Activated CD8-positive, alpha-beta memory T cell treated with anti-CD3 and anti-CD28 coated beads for 48 hours (primary cell): ENCODE measurements around the gene CDK16.

ENCODE experiments used
- DNase-seq, 3 experiments: peaks; one replicate each; pipeline ENCODE4 v3.0.0-alpha.2; 2020; ENCODE audit warnings: low read depth in 2 of 3, low spot score in 2 of 3

Gene CDK16

DNA sequence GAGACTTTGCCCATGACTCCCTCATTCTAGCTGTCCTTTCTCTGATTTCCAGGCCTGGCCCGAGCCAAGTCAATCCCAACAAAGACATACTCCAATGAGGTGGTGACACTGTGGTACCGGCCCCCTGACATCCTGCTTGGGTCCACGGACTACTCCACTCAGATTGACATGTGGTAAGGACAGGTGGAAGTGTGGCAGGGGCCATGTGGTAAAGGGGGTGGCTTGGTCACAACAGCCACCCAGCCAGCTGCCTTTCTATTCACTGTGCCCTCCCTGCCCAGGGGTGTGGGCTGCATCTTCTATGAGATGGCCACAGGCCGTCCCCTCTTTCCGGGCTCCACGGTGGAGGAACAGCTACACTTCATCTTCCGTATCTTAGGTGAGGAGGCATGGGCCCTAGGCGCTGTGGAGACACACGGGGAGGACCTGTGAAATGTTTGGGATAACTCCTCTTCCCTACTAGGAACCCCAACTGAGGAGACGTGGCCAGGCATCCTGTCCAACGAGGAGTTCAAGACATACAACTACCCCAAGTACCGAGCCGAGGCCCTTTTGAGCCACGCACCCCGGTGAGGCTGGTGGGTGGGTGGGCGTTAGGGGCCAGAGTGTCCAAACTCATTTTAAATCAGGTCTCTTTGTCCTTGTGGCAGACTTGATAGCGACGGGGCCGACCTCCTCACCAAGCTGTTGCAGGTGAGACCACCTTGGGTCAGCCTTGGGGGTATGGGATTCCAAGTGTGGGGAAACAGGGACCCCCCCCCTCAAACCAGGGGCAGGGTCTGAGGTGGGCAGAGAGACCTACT, 8.3 kb downstream of the CDK16 start:
- no peak for DNase-seq

DNA sequence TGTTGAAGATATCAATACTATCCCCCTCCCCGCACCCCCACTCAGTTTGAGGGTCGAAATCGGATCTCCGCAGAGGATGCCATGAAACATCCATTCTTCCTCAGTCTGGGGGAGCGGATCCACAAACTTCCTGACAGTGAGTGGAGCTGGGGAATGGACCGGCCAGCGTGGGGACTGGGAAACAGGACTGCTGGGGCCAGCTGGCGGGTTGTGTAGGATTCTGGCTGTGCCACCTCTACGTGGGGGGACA, 8.8 kb downstream of the CDK16 start:
- no peak for DNase-seq

DNA sequence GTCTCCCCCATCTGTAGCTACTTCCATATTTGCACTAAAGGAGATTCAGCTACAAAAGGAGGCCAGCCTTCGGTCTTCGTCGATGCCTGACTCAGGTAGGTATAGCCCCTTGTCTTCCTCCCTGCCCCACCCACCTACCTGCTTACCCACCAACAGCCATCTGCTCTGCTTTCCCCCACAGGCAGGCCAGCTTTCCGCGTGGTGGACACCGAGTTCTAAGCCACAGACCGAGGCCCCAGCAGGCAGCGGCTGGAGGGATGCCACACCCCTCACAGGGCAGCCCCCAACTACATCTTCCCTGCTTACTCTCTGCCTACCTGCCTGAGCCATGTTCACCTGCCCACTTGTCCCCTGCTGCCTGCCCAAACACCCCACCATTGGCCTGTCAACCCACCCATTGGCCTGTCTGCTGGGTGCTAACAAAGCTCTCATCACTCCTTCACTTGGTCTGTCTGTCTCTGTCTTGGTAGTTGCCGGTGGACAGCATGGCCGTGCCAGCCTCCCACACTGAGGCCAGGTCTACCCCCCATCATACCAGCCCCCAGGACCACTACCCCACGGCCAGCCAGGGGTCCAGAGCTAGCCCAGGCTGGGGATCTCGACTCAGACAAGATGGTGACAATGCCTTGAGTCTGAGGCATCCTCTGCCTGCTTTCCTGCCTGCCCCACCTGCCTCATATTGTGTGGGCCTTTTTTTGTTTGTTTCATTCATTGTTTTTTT, 10.2 kb downstream of the CDK16 start:
- no peak for DNase-seq

DNA sequence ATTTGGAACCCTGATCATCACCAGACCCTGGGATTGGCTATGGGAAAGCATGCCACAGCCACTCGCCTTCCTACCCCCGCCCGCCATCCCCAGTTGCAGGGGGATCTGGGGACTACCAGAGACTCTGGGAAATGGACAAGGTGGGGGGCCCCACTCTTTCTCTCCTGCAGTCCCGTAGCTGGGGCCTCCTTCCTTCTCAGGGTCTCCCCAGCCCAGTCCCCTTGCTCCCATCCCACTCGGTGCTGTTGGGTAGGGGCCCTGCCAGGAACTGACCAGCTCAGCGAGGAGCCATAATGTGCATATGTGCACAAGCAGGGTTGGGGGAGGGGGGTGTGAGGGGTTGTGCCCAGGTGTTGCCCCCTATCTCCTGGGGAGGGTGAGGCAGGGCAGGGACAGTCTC, 10.9 kb downstream of the CDK16 start:
- DNase-seq, result no peak

DNA sequence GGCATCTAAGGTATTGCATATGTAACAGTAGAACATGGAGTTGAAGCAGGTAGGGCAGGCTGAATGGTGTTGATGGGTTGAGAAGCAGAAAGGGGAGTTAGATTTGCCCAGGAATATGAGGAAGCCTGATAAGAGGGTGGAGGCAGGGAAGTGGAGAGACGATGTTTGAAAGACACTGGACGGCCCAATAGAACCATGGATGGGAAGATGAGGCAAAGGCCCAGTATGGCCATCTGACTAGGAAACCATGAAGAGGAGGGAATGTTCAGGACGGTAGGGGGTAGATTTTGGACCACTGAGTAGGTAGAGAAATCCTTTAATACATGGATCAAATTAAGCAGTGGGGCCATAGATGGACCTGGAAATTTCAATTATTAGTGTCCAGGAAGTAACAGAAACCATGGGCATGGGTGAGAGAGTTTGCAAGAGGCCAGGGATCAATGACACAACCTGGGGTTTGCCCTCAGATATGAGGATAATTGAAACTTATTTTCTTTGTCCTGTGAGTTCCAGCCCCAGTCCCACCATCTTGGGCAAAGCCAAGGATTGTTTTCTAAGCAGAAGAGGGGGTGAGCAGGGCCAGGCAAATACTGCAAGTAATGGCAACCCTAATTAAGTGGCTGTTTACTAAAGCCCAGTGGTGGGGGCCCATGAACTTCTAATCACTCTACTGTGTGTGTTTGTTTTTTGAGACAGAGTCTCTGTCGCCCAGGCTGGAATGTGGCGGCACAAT, 11.8 kb downstream of the CDK16 start:
- DNase-seq, result no peak

DNA sequence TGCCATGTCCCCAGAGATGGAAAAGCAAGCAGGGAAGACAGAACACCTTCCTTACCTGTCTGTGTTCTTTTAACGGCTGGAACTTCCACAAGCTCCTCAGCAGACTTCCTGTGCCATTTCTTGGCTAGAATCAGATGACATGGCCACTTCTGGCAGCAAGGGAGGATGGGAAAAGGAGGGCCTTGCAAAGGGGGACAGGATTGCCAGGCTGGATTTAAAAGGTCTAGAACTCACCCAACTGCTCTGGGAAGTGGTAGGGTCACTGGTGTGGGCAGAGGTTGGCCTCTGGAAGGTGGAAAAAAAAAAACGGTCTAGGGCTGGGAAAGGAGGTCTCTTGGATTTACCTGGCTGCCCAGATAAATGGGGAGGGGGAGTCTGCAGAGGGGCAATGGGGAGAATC, 12.7 kb downstream of the CDK16 start:
- no peak for DNase-seq

DNA sequence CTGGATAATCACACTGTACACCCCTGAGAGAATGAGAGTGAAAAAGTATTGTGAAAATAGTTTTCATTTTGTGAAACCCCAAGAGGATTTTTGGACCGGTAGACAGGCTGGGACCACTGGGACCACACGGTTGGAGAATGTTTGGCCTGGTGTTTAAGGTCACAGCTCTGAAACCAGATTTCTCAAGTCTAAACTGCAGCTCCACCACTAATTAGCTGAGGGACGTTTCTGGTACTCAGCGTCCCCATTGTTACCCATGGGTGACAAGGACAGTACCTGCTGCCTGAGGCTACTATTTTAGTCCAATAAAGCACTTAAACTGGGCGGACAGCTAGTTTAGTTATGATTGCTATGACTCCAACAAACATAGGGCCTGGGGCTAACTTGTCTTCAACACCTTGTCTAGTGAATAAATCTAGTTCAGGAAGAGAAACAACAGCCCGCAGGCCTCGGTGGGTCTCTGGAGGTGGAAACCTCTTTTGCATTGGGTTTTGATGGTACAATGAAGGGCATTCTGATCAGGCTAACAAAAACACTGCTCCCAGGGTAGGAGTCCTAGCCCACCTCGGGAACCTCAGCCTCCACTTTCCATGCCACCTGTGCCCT, 13.8 kb downstream of the CDK16 start:
- DNase-seq, result no peak

DNA sequence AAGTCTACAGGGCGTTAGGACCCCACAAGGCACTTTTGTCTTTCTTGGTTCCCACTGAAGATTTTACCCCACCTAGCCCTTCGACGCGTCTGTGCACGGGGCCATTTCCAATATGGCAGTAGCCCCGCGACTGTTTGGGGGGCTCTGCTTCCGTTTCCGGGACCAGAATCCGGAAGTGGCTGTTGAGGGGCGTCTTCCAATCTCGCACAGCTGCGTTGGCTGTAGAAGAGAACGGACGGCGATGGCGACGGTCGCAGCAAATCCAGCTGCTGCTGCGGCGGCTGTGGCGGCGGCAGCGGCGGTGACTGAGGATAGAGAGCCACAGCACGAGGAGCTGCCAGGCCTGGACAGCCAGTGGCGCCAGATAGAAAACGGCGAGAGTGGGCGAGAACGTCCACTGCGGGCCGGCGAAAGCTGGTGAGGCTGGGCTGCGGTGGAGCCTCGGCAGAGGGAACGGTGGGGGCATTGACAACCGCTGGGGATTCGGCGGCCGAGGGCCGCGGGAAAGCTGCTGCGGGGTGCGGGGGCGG, 14.4 kb downstream of the CDK16 start, which contains the start of gene USP11:
Gene USP11 (plus strand): TSS at position 207 of the 530 bp plus-strand sequence. CDS start 35 bp downstream, at position 242.
- no peak for DNase-seq

DNA sequence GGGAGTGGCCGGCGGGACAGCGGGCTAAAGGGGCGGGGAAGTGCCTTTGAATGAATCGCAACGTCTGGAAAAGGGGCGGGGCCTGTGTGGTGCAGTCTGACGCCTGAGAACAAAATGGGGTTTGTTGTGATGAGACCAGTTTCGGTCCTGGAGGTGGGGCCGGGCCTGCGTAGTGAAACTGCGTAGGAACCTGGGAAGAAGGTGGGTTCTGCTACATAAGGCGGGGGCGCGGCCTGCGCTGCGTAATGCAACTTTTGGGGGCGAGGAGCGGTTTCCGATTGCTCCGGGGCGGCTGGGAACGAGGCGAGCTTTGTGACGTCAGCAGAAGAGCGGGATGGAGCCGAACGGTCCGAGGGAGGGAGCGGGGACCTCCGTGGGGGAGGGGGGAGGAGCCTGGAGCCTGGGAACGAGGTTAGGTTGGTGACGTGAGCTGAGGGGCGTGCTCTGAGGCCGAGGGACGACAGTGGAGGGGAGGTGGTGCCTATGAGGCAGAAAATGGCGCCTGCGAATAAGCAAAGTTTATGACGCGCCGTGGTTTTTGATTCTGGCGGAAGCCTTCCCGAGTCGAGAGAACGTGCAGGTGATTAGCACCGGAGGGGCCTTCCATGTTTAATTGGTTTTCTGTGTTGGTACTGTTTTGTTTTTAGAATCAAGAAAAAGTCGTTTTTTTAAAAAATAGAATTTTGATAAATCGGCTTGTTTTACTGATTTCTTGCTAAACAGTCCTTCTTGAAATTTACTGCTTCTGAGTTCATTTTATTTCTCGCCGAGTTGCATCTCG, 15.0 kb downstream of the CDK16 start:
- DNase-seq, result peak; percentile 61 to 86 (median 72)

DNA sequence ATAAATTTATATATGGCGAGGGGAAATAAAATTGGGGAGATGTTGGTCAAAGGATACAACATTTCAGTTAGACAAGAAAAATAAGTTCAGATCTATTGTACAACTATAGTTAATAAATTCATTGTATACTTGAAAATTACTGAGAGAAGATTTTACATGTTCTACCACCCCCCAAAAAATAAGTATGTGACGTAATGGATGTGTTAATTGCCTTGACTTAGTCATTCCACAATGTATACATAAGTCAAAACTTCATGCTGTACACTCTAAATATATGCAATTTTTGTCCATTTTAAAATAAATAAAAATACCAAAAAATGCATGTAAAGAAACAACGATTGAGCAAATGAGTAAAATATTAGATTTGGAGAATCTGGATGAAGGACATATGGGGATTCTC, 16.1 kb downstream of the CDK16 start:
- DNase-seq, result no peak

DNA sequence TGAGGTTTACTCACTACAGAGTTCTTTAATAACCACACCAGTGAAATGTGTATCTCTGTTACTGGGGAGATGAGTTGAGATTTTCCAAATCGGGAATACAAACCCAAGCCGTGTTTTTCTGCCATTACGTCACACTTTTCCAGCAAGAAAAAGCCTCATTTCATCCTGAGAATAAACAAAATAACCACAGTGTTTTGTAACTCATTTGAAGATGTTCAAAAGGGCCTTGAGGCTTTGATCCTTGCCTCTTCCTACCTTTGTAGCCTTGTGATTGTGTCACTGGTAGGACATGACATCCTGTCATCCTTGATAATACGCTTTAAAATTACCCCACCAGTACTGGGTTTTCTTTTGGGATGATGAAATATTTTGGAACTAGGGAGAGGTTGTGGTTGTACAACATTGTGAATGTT, 17.2 kb downstream of the CDK16 start:
- DNase-seq, result no peak

DNA sequence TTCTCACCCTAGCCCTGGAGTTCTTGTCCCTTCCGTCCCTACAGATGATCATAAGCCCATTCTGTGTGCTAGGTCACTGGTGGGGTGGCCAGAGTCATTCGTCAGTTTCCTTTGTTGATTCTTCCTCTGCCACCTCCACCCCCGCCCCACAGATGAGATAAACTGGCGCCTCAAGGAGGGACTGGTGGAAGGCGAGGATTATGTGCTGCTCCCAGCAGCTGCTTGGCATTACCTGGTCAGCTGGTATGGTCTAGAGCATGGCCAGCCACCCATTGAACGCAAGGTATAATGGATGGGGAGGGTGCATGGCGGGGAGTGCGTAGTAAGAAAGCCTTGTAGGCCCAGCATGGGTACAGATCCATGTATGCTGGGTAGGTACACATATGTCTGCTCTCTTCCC, 20.7 kb downstream of the CDK16 start:
- no peak for DNase-seq

DNA sequence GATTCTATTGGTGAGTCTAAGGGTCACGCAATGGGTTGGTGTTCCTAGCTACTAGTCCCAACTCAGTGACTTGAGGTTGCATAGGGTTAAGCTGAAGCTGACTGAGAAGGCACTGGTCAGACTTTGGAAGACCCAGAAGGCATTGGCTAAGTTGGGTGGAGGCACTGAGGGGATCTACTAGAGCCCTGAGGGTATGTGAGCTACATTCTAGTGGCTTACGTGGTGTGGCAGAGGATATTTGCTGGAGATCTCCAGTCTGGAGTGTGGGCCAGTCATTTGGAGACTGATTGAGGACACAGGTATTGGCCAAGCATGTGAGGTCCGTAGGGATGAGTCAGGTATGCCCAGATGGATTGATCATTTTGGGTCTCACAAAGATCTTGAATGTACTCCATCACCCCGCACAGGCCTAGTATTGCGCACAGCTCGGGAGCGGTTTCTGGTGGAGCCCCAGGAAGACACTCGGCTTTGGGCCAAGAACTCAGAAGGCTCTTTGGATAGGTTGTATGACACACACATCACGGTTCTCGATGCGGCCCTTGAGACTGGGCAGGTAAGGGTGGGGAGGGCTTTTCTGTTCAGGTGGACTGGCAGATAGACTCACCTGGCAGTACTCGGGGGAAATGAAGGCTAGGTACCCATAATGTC, 21.5 kb downstream of the CDK16 start:
- no peak for DNase-seq

DNA sequence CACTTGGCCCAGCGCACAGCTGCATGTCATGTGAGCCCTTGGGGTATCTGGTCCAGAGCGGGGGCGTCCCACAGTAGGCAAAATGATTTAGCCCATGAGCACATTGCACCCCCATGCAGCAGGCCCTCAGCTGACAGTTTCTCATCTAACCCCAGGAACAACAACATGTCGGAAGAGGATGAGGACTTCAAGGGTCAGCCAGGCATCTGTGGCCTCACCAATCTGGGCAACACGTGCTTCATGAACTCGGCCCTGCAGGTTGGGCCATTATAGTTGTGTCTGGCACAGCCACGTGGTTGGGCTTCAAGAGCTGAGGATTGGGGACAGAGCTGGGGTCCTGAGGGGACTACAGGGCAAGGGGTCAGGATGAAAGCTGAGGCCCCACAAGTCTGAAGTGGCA, 22.1 kb downstream of the CDK16 start:
- no peak for DNase-seq

DNA sequence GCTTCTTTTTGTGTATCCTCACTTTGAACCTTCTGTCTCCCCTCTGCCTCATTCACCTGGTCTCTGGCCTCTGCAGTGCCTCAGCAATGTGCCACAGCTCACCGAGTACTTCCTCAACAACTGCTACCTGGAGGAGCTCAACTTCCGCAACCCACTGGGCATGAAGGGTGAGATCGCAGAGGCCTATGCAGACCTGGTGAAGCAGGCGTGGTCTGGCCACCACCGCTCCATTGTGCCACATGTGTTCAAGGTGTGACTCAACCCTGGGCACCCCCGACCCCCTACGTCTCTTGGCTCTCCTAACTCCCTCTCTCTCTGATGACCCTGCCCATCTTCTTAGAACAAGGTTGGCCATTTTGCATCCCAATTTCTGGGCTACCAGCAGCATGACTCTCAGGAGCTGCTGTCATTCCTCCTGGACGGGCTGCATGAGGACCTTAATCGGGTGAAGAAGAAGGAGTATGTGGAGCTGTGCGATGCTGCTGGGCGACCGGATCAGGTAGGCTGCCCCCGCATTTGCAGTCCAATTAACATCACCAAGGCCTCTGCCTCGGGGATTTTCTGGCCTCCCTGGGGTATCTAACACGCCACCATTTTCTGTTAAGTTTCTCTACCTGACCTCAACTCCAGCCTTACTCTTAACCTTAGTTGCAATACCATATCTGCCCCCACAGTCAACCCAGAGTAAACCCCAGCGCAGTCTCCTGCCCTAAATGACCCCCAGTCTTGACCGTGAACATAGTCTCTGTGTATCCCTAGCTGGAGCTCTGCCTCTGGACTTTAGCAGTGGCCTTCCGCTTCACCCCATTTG, 22.9 kb downstream of the CDK16 start:
- DNase-seq, result no peak

DNA sequence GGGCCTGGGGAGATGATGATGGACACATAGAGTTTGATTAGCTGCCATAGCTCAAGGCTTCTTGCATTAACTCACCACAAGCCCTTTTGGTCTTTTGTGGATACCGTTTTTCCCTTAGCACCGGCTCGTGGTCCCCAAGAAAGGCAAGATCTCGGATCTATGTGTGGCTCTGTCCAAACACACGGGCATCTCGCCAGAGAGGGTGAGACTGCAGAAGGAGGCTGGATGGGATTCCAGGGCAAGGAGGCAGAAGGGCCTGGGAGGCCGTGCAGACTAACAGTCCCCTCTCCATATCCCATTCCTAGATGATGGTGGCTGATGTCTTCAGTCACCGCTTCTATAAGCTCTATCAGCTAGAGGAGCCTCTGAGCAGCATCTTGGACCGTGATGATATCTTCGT, 23.8 kb downstream of the CDK16 start:
- no peak for DNase-seq

DNA sequence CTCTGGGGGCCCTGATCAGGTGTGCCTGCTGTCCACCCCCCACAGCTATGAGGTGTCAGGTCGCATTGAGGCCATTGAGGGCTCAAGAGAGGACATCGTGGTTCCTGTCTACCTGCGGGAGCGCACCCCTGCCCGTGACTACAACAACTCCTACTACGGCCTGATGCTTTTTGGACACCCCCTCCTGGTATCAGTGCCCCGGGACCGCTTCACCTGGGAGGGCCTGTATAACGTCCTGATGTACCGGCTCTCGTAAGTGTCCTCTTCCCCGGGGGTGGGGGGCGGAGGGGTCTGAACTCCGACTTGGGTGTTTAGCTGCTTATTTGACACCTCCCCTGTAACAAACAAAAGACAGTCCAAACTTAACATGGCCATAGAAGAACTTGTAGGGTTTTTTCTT, 24.9 kb downstream of the CDK16 start:
- DNase-seq, result no peak

DNA sequence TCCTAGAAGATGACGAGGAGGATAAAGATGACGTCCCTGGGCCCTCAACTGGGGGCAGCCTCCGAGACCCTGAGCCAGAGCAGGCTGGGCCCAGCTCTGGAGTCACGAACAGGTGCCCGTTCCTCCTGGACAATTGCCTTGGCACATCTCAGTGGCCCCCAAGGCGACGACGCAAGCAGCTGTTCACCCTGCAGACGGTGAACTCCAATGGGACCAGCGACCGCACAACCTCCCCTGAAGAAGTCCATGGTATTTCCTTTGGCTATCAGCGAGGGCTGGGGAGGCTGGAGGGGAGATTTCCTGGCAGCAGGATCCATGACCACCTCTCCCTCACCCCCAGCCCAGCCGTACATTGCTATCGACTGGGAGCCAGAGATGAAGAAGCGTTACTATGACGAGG, 26.2 kb downstream of the CDK16 start:
- DNase-seq, result no peak

DNA sequence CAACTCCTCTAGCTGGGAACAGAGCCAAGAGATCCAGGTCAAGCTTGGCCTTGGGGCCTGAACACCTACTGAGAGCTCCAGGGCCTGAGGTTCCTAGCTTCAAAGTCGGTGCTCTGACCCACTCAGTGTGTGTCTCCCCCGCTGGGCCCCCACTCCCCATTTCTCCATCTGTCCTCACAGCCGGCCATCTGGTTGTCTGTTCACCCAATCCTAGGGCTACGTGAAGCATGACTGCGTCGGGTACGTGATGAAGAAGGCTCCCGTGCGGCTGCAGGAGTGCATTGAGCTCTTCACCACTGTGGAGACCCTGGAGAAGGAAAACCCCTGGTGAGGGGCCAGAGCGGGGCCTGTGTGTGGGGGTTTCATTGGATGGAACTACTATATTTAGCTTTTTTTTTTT, 26.7 kb downstream of the CDK16 start:
- no peak for DNase-seq
